Neural cell (in vitro differentiated cells): ENCODE measurements around the gene TPRG1.

ENCODE experiments used
- EZH2 ChIP-seq: fragments of 200-600, 300-800 bp; shearing (Covaris generic), sonication (generic); IDR thresholded peaks from 2 replicates; pipeline ENCODE4 v1.6.1; 2014; ENCODE audit warnings: antibody characterized with exemption, low read length, borderline replicate concordance, mild to moderate bottlenecking; ENCODE audit not compliant: insufficient read depth, poor library complexity, severe bottlenecking
- POLR2AphosphoS5 ChIP-seq: IDR thresholded peaks from 2 replicates; pipeline ENCODE4 v1.6.1; 2012
- RAD21 ChIP-seq: fragments of 450-650 bp; conservative IDR thresholded peaks from 2 replicates; pipeline ENCODE4 v1.6.1; 2014; ENCODE audit warnings: antibody characterized with exemption, mild to moderate bottlenecking, moderate library complexity
- TF ChIP-seq, protein P1 (sequence below): fragments of 450-650 bp; IDR thresholded peaks from 2 replicates; pipeline ENCODE4 v1.5.1; 2014; ENCODE audit warnings: antibody characterized with exemption, mild to moderate bottlenecking, moderate library complexity; ENCODE audit not compliant: poor library complexity, severe bottlenecking
- TF ChIP-seq, protein P2 (sequence below): IDR thresholded peaks from 2 replicates; pipeline ENCODE4 v1.6.1; 2012; ENCODE audit warnings: borderline replicate concordance

DNA sequence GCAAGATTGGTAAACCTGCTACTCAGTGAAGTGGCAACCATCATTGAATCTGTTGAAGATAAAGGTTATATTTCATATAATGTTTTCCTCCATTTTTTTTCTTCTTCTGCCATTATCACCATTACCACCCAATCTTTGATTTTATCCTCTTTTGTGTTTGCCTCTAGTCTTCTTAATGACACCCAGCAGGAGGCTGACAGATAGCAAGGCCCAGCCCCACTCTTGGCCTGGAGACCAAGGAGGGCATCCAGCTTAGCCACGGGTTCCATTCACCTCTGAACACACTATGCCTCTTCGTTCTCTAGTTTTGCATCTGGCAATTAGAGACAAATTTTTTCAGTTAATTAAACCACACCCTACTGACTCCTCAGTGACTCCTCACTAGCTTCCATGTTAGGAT, 129.7 kb downstream of the TPRG1 start:
- TF ChIP-seq, protein P1, sequence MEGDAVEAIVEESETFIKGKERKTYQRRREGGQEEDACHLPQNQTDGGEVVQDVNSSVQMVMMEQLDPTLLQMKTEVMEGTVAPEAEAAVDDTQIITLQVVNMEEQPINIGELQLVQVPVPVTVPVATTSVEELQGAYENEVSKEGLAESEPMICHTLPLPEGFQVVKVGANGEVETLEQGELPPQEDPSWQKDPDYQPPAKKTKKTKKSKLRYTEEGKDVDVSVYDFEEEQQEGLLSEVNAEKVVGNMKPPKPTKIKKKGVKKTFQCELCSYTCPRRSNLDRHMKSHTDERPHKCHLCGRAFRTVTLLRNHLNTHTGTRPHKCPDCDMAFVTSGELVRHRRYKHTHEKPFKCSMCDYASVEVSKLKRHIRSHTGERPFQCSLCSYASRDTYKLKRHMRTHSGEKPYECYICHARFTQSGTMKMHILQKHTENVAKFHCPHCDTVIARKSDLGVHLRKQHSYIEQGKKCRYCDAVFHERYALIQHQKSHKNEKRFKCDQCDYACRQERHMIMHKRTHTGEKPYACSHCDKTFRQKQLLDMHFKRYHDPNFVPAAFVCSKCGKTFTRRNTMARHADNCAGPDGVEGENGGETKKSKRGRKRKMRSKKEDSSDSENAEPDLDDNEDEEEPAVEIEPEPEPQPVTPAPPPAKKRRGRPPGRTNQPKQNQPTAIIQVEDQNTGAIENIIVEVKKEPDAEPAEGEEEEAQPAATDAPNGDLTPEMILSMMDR, result no peak
- TF ChIP-seq RAD21 (no peak), EZH2 (no peak), POLR2AphosphoS5 (no peak)
- TF ChIP-seq, protein P2, sequence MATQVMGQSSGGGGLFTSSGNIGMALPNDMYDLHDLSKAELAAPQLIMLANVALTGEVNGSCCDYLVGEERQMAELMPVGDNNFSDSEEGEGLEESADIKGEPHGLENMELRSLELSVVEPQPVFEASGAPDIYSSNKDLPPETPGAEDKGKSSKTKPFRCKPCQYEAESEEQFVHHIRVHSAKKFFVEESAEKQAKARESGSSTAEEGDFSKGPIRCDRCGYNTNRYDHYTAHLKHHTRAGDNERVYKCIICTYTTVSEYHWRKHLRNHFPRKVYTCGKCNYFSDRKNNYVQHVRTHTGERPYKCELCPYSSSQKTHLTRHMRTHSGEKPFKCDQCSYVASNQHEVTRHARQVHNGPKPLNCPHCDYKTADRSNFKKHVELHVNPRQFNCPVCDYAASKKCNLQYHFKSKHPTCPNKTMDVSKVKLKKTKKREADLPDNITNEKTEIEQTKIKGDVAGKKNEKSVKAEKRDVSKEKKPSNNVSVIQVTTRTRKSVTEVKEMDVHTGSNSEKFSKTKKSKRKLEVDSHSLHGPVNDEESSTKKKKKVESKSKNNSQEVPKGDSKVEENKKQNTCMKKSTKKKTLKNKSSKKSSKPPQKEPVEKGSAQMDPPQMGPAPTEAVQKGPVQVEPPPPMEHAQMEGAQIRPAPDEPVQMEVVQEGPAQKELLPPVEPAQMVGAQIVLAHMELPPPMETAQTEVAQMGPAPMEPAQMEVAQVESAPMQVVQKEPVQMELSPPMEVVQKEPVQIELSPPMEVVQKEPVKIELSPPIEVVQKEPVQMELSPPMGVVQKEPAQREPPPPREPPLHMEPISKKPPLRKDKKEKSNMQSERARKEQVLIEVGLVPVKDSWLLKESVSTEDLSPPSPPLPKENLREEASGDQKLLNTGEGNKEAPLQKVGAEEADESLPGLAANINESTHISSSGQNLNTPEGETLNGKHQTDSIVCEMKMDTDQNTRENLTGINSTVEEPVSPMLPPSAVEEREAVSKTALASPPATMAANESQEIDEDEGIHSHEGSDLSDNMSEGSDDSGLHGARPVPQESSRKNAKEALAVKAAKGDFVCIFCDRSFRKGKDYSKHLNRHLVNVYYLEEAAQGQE, result no peak
